ENCODE results near the gene NR6A1. TPM values are rescaled to one million over a fixed set of nuclear protein-coding genes. Genes with fewer than 3 reads are reported as not detected.

Gene NR6A1
- total and polyA plus RNA-seq, 2 of the 8 experiments (the other 6 are each of a cell fraction or from before 2014, with no cell fraction given): 93.2 to 237 TPM

- Histone ChIP-seq H3K27me3 (replicated peaks in 1 of 4; ENCODE audit: control insufficient read depth in 3 of 4, extremely low read depth in 1 of 4, insufficient read depth in 3 of 4, low read length in 3 of 4) (no peaks in the 10 kb centered on the region), H3K9me3 (ENCODE audit: insufficient read depth in 2 of 2, low read depth in 1 of 2, low read length in 1 of 2) (peaks cover 0 to 3% of the 10 kb centered on the region in 2 experiments; a peak in 1 of 4 replicates), H4K20me1 (replicated peaks in 1 of 2; ENCODE audit: control insufficient read depth in 1 of 2, insufficient read depth in 2 of 2, low read length in 2 of 2) (peaks cover 0 to 2% of the 10 kb centered on the region in 2 experiments), H3K56ac (replicated peaks; ENCODE audit: insufficient read length, low read depth, low read length) (no peak overlapping the region), H4K5ac (ENCODE audit: insufficient read length, low read depth, low read length) (no peak overlapping the region), H3K9ac (replicated peaks in 1 of 4; ENCODE audit: extremely low read depth in 1 of 4, low read depth in 3 of 4, low read length in 3 of 4) (no peak overlapping the region), H2BK12ac (ENCODE audit: low read depth, low read length) (no peak overlapping the region), H2BK15ac (ENCODE audit: low read length) (no peak overlapping the region), H3K79me2 (ENCODE audit: control insufficient read depth in 1 of 2, insufficient read depth in 2 of 2, low read length in 2 of 2) (peaks cover 0 to 84% of the 10 kb centered on the region in 2 experiments; a peak in 3 of 4 replicates), H2BK120ac (replicated peaks; ENCODE audit: low read depth, low read length) (no peak overlapping the region), H3K4me3 (ENCODE audit: extremely low read depth in 1 of 4, insufficient read depth in 2 of 4, low read depth in 3 of 4, low read length in 4 of 4) (no peak overlapping the region), H3K36me3 (ENCODE audit: control insufficient read depth in 2 of 4, insufficient read depth in 4 of 4, low read length in 3 of 4) (no peaks in the 10 kb centered on the region; a peak in 1 of 8 replicates), H3K4me2 (ENCODE audit: insufficient read depth in 1 of 2, low read depth in 2 of 2, low read length in 2 of 2) (no peak overlapping the region), H3K14ac (ENCODE audit: insufficient read length) (no peak overlapping the region), H2BK5ac (ENCODE audit: low read depth, low read length) (no peak overlapping the region), H3K79me1 (ENCODE audit: low read depth, low read length) (no peaks in the 10 kb centered on the region), H3K23me2 (ENCODE audit: low read depth, low read length) (no peaks in the 10 kb centered on the region), H2BK20ac (ENCODE audit: low read length) (no peak overlapping the region), H4K8ac (ENCODE audit: extremely low read depth, insufficient read depth, low read length) (no peak overlapping the region), H3K4ac (replicated peaks; ENCODE audit: insufficient read length, low read depth, low read length) (no peak overlapping the region), H3K27ac (ENCODE audit: low read depth, low read length) (no peak overlapping the region), H3K18ac (ENCODE audit: extremely low read depth, low read length) (no peak overlapping the region), H4K91ac (replicated peaks; ENCODE audit: insufficient read length, low read length) (no peak overlapping the region), H3K23ac (ENCODE audit: insufficient read length) (no peak overlapping the region), H3K4me1 (replicated peaks in 1 of 4; ENCODE audit: control insufficient read depth in 3 of 4, insufficient read depth in 4 of 4, low read length in 3 of 4) (peaks cover 0 to 6% (median 2%) of the 10 kb centered on the region in 4 experiments; a peak in 3 of 7 replicates), H2AK5ac (ENCODE audit: low read depth, low read length) (no peak overlapping the region), H2AFZ (ENCODE audit: low read length) (no peak overlapping the region)
- FAIRE-seq: no peak
- ChIA-PET POLR2A (ENCODE audit: partially characterized antibody) (no interaction called here), CTCF (ENCODE audit: partially characterized antibody) (interaction anchor here (1.2 to 2.3 kb wide), 3 partner anchors 18 to 184 kb away, joined by 3 to 8 read pairs (median 5); no protein-coding TSS in a partner anchor)
- no peak for TF ChIP-seq POLR2A (IDR thresholded peaks at IDR 0.05; ENCODE audit: control extremely low read depth in 1 of 2, low read depth in 2 of 2, low read length in 2 of 2)
- TF ChIP-seq BACH1 (IDR thresholded peaks at IDR 0.05; ENCODE audit: low read length): no peak
- no peak for TF ChIP-seq KDM1A (IDR thresholded peaks at IDR 0.05; ENCODE audit: borderline replicate concordance, low read length)
- no peak for TF ChIP-seq JUND (IDR thresholded peaks at IDR 0.05; ENCODE audit: low read length)
- TF ChIP-seq HDAC2 (IDR thresholded peaks at IDR 0.05; ENCODE audit: borderline replicate concordance in 1 of 2, low read depth in 2 of 2, low read length in 2 of 2): no peak
- TF ChIP-seq SRF (IDR thresholded peaks at IDR 0.05; ENCODE audit: low read depth, low read length): no peak
- no peak for TF ChIP-seq CBX8 (IDR thresholded peaks at IDR 0.05; ENCODE audit: borderline replicate concordance, low read depth, low read length)
- no peak for TF ChIP-seq TAF1 (IDR thresholded peaks at IDR 0.05; ENCODE audit: low read depth, low read length)
- TF ChIP-seq BRCA1 (IDR thresholded peaks at IDR 0.05; ENCODE audit: low read depth, low read length): no peak
- TF ChIP-seq MAFK (IDR thresholded peaks at IDR 0.05; ENCODE audit: low read depth, low read length): no peak
- no peak for TF ChIP-seq SIN3A (conservative IDR thresholded peaks at IDR 0.05 in 1 of 2, IDR thresholded peaks at IDR 0.05 in 1 of 2; ENCODE audit: low read depth in 1 of 2, low read length in 2 of 2)
- DNase-seq (ENCODE audit: low read depth in 1 of 2, low spot score in 2 of 2): no peak
- WGBS, 2 experiments (ENCODE audit: extremely low coverage in 1 of 2, insufficient coverage in 1 of 2, insufficient read length in 1 of 2, insufficient replicate concordance in 2 of 2, low coverage in 1 of 2, low lambda C conversion rate in 2 of 2, missing lambda C conversion rate in 1 of 2): 100% methylated on average over 1 of the region's 1 CpG; no CpG with 5 or more reads in 1 of the 2 experiments
Observed at GRCh38 chr9:124580186-124580585, 190.9 kb downstream of the NR6A1 start.

Measured in H1 (cell line).